Measurements from ENCODE around the gene XRRA1.

GRCh38 chr11:74847395-74847794, 101.5 kb downstream of the XRRA1 start:
- TF ChIP-seq CTCF (IDR thresholded peaks at IDR 0.05) (no peak), EP300 (IDR thresholded peaks at IDR 0.05) (no peak)

Data from ovary (tissue), 3 donors.